HepG2 (cell line): ENCODE results near the gene CHCHD1. TPM values are rescaled to one million over a fixed set of nuclear protein-coding genes. Genes with fewer than 3 reads are reported as not detected.

Source experiments
- KLF15 ChIP-seq: sonication (generic); formaldehyde crosslinking; IDR thresholded peaks from 2 replicates; pipeline ENCODE4 v1.8.1; 2023; ENCODE audit warnings: borderline replicate concordance, mild to moderate bottlenecking, inconsistent platforms, missing genetic modification reagents, mixed read lengths
- LCORL ChIP-seq, 2 experiments: fragments of 450-650 bp in 1 of 2; sonication (generic) in 1 of 2; formaldehyde crosslinking in 1 of 2; IDR thresholded peaks; 2 replicates each; pipeline versions ENCODE4 v1.5.0 to v1.6.1; 2017 to 2020; ENCODE audit warnings: antibody characterized with exemption in 1 of 2, missing genetic modification reagents in 1 of 2
- RBM39 ChIP-seq: fragments of 200-400 bp; formaldehyde crosslinking; IDR thresholded peaks from one replicate; pipeline ENCODE4 v1.6.1; 2018; ENCODE audit warnings: antibody characterized with exemption, mild to moderate bottlenecking, low read depth, low read length; ENCODE audit not compliant: poor library complexity, severe bottlenecking
- SIX4 ChIP-seq: sonication (generic); formaldehyde crosslinking; IDR thresholded peaks from 2 replicates; pipeline ENCODE4 v1.4.0; 2020; ENCODE audit warnings: missing genetic modification reagents
- ZFP37 ChIP-seq: sonication (generic); formaldehyde crosslinking; IDR thresholded peaks from 2 replicates; pipeline ENCODE4 v1.4.0; 2020; ENCODE audit warnings: missing genetic modification reagents, borderline replicate concordance
- ZKSCAN1 ChIP-seq: fragments of 150-350 bp; IDR thresholded peaks from 2 replicates; pipeline ENCODE4 v1.6.1; 2014; ENCODE audit warnings: low read length
- ZNF33A ChIP-seq: sonication (generic); formaldehyde crosslinking; IDR thresholded peaks from 2 replicates; pipeline ENCODE4 v1.5.1; 2020; ENCODE audit warnings: missing genetic modification reagents, mild to moderate bottlenecking, moderate library complexity, borderline replicate concordance
- ZNF547 ChIP-seq: sonication (generic); formaldehyde crosslinking; IDR thresholded peaks from 2 replicates; pipeline ENCODE4 v1.5.1; 2020; ENCODE audit warnings: mild to moderate bottlenecking, missing genetic modification reagents
- ZNF569 ChIP-seq: sonication (generic); formaldehyde crosslinking; IDR thresholded peaks from 2 replicates; pipeline ENCODE4 v1.5.0; 2020; ENCODE audit warnings: mild to moderate bottlenecking, missing genetic modification reagents, moderate library complexity, borderline replicate concordance
- ZNF672 ChIP-seq: sonication (generic); formaldehyde crosslinking; IDR thresholded peaks from 2 replicates; pipeline ENCODE4 v1.8.1; 2022; ENCODE audit warnings: missing genetic modification reagents
- ZNF678 ChIP-seq: sonication (generic); formaldehyde crosslinking; IDR thresholded peaks from 2 replicates; pipeline ENCODE4 v1.4.0; 2020; ENCODE audit warnings: mild to moderate bottlenecking, missing genetic modification reagents
- ZZZ3 ChIP-seq: sonication (generic); formaldehyde crosslinking; IDR thresholded peaks from 2 replicates; pipeline ENCODE4 v1.4.0; 2020; ENCODE audit warnings: missing genetic modification reagents, mild to moderate bottlenecking, borderline replicate concordance
- polyA plus RNA-seq, 8 experiments: library from polyadenylated mRNA; depleted of rRNA in 3 of 8; stranded (reverse) in 7 of 8; unstranded in 1 of 8; fragments of >200 nt; fragmentation: Illumina TruSeq in 4 of 8; extraction: Trizol in 4 of 8; gene quantifications; 2 replicates each; pipeline versions ENCODE4 v1.2.1 to v1.2.3, GENCODE V29; 2011 to 2016; ENCODE audit warnings: low read depth in 4 of 8, missing spikeins in 1 of 8, mixed read lengths in 1 of 8; ENCODE audit not compliant: insufficient read depth in 1 of 8
- total RNA-seq, 5 experiments: library from RNA; depleted of rRNA; stranded (reverse); fragments of >200 nt; fragmentation: Illumina TruSeq; extraction: Trizol; gene quantifications; 2 replicates each; pipeline ENCODE4 v1.2.3, GENCODE V29; 2016; ENCODE audit warnings: low read depth in 1 of 5
- TF ChIP-seq, protein P1 (sequence below): sonication (generic); formaldehyde crosslinking; IDR thresholded peaks from 2 replicates; pipeline ENCODE4 v1.5.0; 2020; ENCODE audit warnings: mild to moderate bottlenecking, missing genetic modification reagents
- TF ChIP-seq, protein P2 (sequence below): sonication (generic); formaldehyde crosslinking; IDR thresholded peaks from 2 replicates; pipeline ENCODE4 v1.9.0; 2021; ENCODE audit warnings: missing genetic modification reagents, mild to moderate bottlenecking, borderline replicate concordance
- TF ChIP-seq, protein P3 (sequence below): sonication (generic); formaldehyde crosslinking; IDR thresholded peaks from 2 replicates; pipeline ENCODE4 v1.4.0; 2020; ENCODE audit warnings: low read depth, mild to moderate bottlenecking, missing genetic modification reagents
- TF ChIP-seq, protein P4 (sequence below): sonication (generic); formaldehyde crosslinking; IDR thresholded peaks from 2 replicates; pipeline ENCODE4 v1.4.0; 2020; ENCODE audit warnings: mild to moderate bottlenecking, low read depth, missing genetic modification reagents
- TF ChIP-seq, protein P5 (sequence below): sonication (generic); formaldehyde crosslinking; IDR thresholded peaks from 2 replicates; pipeline ENCODE4 v1.4.0; 2020; ENCODE audit warnings: missing genetic modification reagents, borderline replicate concordance

Gene CHCHD1
- total and polyA plus RNA-seq, 2 of the 13 experiments (the other 11 are each of a cell fraction or from before 2014, with no cell fraction given), result 36.9 to 71.2 TPM

DNA sequence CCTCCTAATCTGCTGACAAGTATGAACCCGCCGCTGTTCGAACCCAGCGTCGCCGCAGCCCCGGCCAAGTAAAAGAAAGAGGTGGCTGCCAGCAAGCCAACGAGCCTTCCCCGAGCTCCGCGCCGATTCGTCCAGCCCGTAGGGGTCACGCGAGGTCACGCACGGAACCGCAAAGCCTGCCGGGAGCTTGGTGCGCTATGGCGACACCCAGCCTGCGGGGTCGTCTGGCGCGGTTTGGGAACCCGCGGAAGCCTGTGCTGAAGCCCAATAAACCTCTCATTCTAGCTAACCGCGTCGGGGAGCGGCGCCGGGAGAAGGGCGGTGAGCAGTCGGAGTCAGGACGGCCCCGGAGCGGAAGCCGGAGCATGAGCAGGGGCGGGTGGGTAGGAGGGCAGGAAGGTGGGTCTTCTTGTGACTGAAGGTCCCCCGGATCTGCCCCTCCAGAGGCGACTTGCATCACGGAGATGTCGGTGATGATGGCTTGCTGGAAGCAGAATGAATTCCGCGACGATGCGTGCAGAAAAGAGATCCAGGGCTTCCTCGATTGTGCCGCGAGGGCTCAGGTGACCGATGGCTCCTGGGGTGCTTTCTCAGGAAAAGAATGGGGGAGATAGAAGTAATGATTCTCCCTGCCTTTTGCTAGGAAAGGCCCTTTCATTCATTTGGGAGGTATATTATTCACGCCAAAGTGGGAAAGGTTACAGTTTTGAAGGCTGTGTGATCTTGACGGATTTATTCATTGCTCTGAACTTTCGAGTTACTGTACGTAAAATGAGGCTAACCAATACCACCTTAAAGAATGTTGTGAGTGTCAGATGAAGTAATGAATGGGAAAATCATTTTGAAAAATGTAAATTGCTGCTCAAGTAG is at the start of gene CHCHD1 (continued):
- TF ChIP-seq LCORL (IDR thresholded peaks at IDR 0.05) (no peak), LCORL (CRISPR knock-in tag; IDR thresholded peaks at IDR 0.05) (no peak; the same call in 1 of the 2 replicates), ZNF672 (CRISPR knock-in tag) (no peak), ZNF678 (CRISPR knock-in tag) (no peak), KLF15 (no peak), ZZZ3 (0 out of 2 replicates have a peak, but pooled peaks have one; percentile 41), RBM39 (no peak), ZFP37 (no peak), ZNF33A (CRISPR knock-in tag) (no peak), ZKSCAN1 (no peak), SIX4 (peak; percentile 60; the same call in 1 of the 2 replicates), ZNF569 (CRISPR knock-in tag) (no peak), ZNF547 (CRISPR knock-in tag) (no peak)
- TF ChIP-seq, protein P1, sequence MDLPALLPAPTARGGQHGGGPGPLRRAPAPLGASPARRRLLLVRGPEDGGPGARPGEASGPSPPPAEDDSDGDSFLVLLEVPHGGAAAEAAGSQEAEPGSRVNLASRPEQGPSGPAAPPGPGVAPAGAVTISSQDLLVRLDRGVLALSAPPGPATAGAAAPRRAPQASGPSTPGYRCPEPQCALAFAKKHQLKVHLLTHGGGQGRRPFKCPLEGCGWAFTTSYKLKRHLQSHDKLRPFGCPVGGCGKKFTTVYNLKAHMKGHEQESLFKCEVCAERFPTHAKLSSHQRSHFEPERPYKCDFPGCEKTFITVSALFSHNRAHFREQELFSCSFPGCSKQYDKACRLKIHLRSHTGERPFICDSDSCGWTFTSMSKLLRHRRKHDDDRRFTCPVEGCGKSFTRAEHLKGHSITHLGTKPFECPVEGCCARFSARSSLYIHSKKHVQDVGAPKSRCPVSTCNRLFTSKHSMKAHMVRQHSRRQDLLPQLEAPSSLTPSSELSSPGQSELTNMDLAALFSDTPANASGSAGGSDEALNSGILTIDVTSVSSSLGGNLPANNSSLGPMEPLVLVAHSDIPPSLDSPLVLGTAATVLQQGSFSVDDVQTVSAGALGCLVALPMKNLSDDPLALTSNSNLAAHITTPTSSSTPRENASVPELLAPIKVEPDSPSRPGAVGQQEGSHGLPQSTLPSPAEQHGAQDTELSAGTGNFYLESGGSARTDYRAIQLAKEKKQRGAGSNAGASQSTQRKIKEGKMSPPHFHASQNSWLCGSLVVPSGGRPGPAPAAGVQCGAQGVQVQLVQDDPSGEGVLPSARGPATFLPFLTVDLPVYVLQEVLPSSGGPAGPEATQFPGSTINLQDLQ, result 0 out of 2 replicates have a peak, but pooled peaks have one; percentile 52
- TF ChIP-seq, protein P2, sequence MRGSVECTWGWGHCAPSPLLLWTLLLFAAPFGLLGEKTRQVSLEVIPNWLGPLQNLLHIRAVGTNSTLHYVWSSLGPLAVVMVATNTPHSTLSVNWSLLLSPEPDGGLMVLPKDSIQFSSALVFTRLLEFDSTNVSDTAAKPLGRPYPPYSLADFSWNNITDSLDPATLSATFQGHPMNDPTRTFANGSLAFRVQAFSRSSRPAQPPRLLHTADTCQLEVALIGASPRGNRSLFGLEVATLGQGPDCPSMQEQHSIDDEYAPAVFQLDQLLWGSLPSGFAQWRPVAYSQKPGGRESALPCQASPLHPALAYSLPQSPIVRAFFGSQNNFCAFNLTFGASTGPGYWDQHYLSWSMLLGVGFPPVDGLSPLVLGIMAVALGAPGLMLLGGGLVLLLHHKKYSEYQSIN, result no peak
- TF ChIP-seq, protein P3, sequence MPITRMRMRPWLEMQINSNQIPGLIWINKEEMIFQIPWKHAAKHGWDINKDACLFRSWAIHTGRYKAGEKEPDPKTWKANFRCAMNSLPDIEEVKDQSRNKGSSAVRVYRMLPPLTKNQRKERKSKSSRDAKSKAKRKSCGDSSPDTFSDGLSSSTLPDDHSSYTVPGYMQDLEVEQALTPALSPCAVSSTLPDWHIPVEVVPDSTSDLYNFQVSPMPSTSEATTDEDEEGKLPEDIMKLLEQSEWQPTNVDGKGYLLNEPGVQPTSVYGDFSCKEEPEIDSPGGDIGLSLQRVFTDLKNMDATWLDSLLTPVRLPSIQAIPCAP, result no peak
- TF ChIP-seq, protein P4, sequence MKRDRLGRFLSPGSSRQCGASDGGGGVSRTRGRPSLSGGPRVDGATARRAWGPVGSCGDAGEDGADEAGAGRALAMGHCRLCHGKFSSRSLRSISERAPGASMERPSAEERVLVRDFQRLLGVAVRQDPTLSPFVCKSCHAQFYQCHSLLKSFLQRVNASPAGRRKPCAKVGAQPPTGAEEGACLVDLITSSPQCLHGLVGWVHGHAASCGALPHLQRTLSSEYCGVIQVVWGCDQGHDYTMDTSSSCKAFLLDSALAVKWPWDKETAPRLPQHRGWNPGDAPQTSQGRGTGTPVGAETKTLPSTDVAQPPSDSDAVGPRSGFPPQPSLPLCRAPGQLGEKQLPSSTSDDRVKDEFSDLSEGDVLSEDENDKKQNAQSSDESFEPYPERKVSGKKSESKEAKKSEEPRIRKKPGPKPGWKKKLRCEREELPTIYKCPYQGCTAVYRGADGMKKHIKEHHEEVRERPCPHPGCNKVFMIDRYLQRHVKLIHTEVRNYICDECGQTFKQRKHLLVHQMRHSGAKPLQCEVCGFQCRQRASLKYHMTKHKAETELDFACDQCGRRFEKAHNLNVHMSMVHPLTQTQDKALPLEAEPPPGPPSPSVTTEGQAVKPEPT (CRISPR knock-in tag), result peak; percentile 96
- TF ChIP-seq, protein P5, sequence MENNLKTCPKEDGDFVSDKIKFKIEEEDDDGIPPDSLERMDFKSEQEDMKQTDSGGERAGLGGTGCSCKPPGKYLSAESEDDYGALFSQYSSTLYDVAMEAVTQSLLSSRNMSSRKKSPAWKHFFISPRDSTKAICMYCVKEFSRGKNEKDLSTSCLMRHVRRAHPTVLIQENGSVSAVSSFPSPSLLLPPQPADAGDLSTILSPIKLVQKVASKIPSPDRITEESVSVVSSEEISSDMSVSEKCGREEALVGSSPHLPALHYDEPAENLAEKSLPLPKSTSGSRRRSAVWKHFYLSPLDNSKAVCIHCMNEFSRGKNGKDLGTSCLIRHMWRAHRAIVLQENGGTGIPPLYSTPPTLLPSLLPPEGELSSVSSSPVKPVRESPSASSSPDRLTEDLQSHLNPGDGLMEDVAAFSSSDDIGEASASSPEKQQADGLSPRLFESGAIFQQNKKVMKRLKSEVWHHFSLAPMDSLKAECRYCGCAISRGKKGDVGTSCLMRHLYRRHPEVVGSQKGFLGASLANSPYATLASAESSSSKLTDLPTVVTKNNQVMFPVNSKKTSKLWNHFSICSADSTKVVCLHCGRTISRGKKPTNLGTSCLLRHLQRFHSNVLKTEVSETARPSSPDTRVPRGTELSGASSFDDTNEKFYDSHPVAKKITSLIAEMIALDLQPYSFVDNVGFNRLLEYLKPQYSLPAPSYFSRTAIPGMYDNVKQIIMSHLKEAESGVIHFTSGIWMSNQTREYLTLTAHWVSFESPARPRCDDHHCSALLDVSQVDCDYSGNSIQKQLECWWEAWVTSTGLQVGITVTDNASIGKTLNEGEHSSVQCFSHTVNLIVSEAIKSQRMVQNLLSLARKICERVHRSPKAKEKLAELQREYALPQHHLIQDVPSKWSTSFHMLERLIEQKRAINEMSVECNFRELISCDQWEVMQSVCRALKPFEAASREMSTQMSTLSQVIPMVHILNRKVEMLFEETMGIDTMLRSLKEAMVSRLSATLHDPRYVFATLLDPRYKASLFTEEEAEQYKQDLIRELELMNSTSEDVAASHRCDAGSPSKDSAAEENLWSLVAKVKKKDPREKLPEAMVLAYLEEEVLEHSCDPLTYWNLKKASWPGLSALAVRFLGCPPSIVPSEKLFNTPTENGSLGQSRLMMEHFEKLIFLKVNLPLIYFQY (CRISPR knock-in tag), result peak; percentile 47; the same call in 1 of the 2 replicates
